DOHH2 (cell line): ENCODE results near the gene ELOVL7.

Source experiments
- H3F3A ChIP-seq: fragments of 200-600 bp; sonication (generic), shearing (Covaris generic); 2 replicates; pipeline ENCODE4 v1.6.0; 2016; ENCODE audit warnings: antibody characterized with exemption, mild to moderate bottlenecking; ENCODE audit not compliant: control insufficient read depth, insufficient read depth
- H3K27ac ChIP-seq: fragments of 200-600 bp; sonication (generic); 2 replicates; pipeline ENCODE4 v1.5.1; 2014; ENCODE audit warnings: low read depth, mild to moderate bottlenecking, low read length, moderate library complexity
- H3K27me3 ChIP-seq: fragments of 200-600 bp; sonication (generic); 2 replicates; pipeline ENCODE4 v1.6.1; 2014; ENCODE audit warnings: mild to moderate bottlenecking, low read length, mixed read lengths; ENCODE audit not compliant: control insufficient read depth
- H3K36me3 ChIP-seq: fragments of 200-600 bp; sonication (generic); 2 replicates; pipeline ENCODE4 v1.6.1; 2014; ENCODE audit warnings: mild to moderate bottlenecking, low read length, moderate library complexity, mixed read lengths; ENCODE audit not compliant: control insufficient read depth
- H3K4me1 ChIP-seq: fragments of 200-600 bp; sonication (generic); 2 replicates; pipeline ENCODE4 v1.6.1; 2014; ENCODE audit warnings: mild to moderate bottlenecking, low read length, mixed read lengths; ENCODE audit not compliant: control insufficient read depth
- H3K4me2 ChIP-seq: fragments of 200-600 bp; sonication (generic); 2 replicates; pipeline ENCODE4 v1.6.0; 2014; ENCODE audit warnings: mild to moderate bottlenecking, low read length, moderate library complexity
- H3K4me3 ChIP-seq: fragments of 200-600 bp; sonication (generic); 2 replicates; pipeline ENCODE4 v1.5.1; 2014; ENCODE audit warnings: mild to moderate bottlenecking, low read length, mixed read lengths
- H3K79me2 ChIP-seq: fragments of 200-600 bp; sonication (generic); 2 replicates; pipeline ENCODE4 v1.6.1; 2014; ENCODE audit warnings: mild to moderate bottlenecking, low read length, mixed read lengths; ENCODE audit not compliant: control insufficient read depth
- H3K9me2 ChIP-seq: fragments of 200-600 bp; sonication (generic); replicated peaks from 2 replicates; pipeline ENCODE4 v1.6.1; 2014; ENCODE audit warnings: mild to moderate bottlenecking, low read length, mixed read lengths; ENCODE audit not compliant: control insufficient read depth
- H3K9me3 ChIP-seq: fragments of 200-600 bp; sonication (generic); 2 replicates; pipeline ENCODE4 v1.6.1; 2014; ENCODE audit warnings: antibody characterized with exemption, low read length, mixed read lengths; ENCODE audit not compliant: control insufficient read depth, insufficient read depth
- H4K20me1 ChIP-seq: fragments of 200-600 bp; sonication (generic); 2 replicates; pipeline ENCODE4 v1.6.0; 2014; ENCODE audit warnings: low read depth, mild to moderate bottlenecking, antibody characterized with exemption, low read length, moderate library complexity; ENCODE audit not compliant: control insufficient read depth, insufficient read depth
- CTCF ChIP-seq: fragments of 200-600 bp; sonication (generic); IDR thresholded peaks from one replicate; pipeline ENCODE4 v1.5.1; 2014; ENCODE audit warnings: antibody characterized with exemption, mild to moderate bottlenecking, low read depth, low read length; ENCODE audit not compliant: poor library complexity, severe bottlenecking
- EZH2phosphoT487 ChIP-seq: fragments of 200-600 bp; sonication (generic); IDR thresholded peaks from 2 replicates; pipeline ENCODE4 v1.6.1; 2017; ENCODE audit warnings: borderline replicate concordance, mild to moderate bottlenecking, antibody characterized with exemption, low read length, moderate library complexity, mixed read lengths

ELOVL7 gene

GRCh38 chr5:60851626-60852025 lies 7.6 kb upstream of the ELOVL7 start:
- H3K9me3 ChIP-seq = no peaks in the 10 kb centered on the region
- H3K79me2 ChIP-seq = no peaks in the 10 kb centered on the region
- H3K27ac ChIP-seq = no peak overlapping the region
- TF ChIP-seq CTCF (no peak), EZH2phosphoT487 (no peak)
- H3K4me1 ChIP-seq = no peaks in the 10 kb centered on the region
- no peaks in the 10 kb centered on the region for H4K20me1 ChIP-seq
- no peak overlapping the region for H3K4me2 ChIP-seq
- no peaks in the 10 kb centered on the region for H3K36me3 ChIP-seq
- no peaks in the 10 kb centered on the region for H3K9me2 ChIP-seq
- H3K4me3 ChIP-seq = no peak overlapping the region
- peaks cover 2% of the 10 kb centered on the region; the same call in 1 of the 2 replicates for H3K27me3 ChIP-seq
- H3F3A ChIP-seq = no peaks in the 10 kb centered on the region

- no peak overlapping the region for H3K4me2 ChIP-seq
- no peak overlapping the region for H3K27ac ChIP-seq
- H3K79me2 ChIP-seq = no peaks in the 10 kb centered on the region
- no peaks in the 10 kb centered on the region for H3K9me3 ChIP-seq
- H3K4me3 ChIP-seq = no peak overlapping the region
- TF ChIP-seq EZH2phosphoT487 (no peak), CTCF (no peak)
- H3K4me1 ChIP-seq = peaks cover 4% of the 10 kb centered on the region
- peaks cover 32% of the 10 kb centered on the region for H3K27me3 ChIP-seq
- H3K36me3 ChIP-seq = no peaks in the 10 kb centered on the region
- no peaks in the 10 kb centered on the region for H4K20me1 ChIP-seq
- H3K9me2 ChIP-seq = no peaks in the 10 kb centered on the region
- H3F3A ChIP-seq = no peaks in the 10 kb centered on the region
Observed at GRCh38 chr5:60846298-60846697, 2.2 kb upstream of the ELOVL7 start.

GRCh38 chr5:60843386-60843935 lies 608 bp downstream of the ELOVL7 start:
- peak overlapping the region; percentile 68 for H3K4me3 ChIP-seq
- no peak overlapping the region for H3K27ac ChIP-seq
- peak overlapping the region; percentile 62 for H3K4me2 ChIP-seq

More at GRCh38 chr5:60843386-60843935, 608 bp downstream of the ELOVL7 start:
- no peak for TF ChIP-seq CTCF
- no peak; the same call in 1 of the 2 replicates for TF ChIP-seq EZH2phosphoT487
- Histone ChIP-seq H3F3A (no peaks in the 10 kb centered on the region), H4K20me1 (no peaks in the 10 kb centered on the region), H3K4me1 (peaks cover 4% of the 10 kb centered on the region), H3K9me2 (no peaks in the 10 kb centered on the region), H3K27me3 (peaks cover 30% of the 10 kb centered on the region), H3K9me3 (no peaks in the 10 kb centered on the region), H3K79me2 (no peaks in the 10 kb centered on the region), H3K36me3 (no peaks in the 10 kb centered on the region)
